ENCODE results near the gene ANAPC7. TPM values are rescaled to one million over a fixed set of nuclear protein-coding genes. Genes with fewer than 3 reads are reported as not detected.
"Not testable (repeated sequence)": the region's sequence is repeated elsewhere in the genome, so short reads cannot be mapped to it uniquely, and the experiment has no call there.

ANAPC7 gene
- total RNA-seq, 5 donors from 2014 or later (not counting 1 experiment from before 2014, with no cell fraction given), result 40.8 to 60.4 (median 57.6) TPM

DNA sequence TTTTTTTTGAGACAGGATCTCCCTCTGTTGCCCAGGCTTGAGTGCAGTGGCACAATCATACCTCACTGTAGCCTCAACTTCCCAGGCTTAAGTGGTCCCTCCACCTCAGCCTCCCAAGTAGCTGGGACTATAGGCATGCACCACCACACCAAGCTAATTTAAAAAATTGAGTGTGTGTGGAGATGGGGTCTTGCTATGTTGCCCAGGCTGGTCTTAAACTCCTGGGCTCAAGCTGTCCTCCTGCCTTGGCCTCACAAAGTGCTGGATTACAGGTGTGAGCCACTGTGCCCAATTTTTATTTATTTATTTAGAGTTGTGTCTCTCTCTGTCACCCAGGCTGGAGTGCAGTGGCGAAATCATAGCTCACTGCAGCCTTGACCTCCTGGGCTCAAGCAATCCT is 17.1 kb upstream of the ANAPC7 start:
- ATAC-seq (replicated peaks in 1 of 4); H3K27ac ChIP-seq (ENCODE audit: low read length); H3K36me3 ChIP-seq (ENCODE audit: control insufficient read depth in 2 of 2, extremely low read depth in 1 of 2, insufficient read depth in 1 of 2, low read length in 1 of 2); H3K27ac Mint-ChIP-seq; H3K27me3 Mint-ChIP-seq; DNase-seq; H3K9me3 ChIP-seq; H3K4me3 ChIP-seq (ENCODE audit: control insufficient read depth in 1 of 2, extremely low read depth in 1 of 2, low read length in 1 of 2); H3K4me3 Mint-ChIP-seq; H3K9me3 Mint-ChIP-seq; H3K4me1 Mint-ChIP-seq; H3K4me1 ChIP-seq (ENCODE audit: control insufficient read depth in 1 of 2, extremely low read depth in 1 of 2, insufficient read depth in 2 of 2, low read length in 2 of 2); H3K36me3 Mint-ChIP-seq: not testable (repeated sequence)
- CTCF ChIA-PET, result interaction anchor here (0.6 to 1.2 kb wide), 3 partner anchors 11 to 184 kb away, joined by 3 to 5 read pairs (median 4); no protein-coding TSS in a partner anchor
- WGBS (ENCODE audit: insufficient coverage), result no CpG with 5 or more reads among the region's 1 CpG
- peaks cover 0 to 11% of the 10 kb centered on the region in 2 experiments for H3K27me3 ChIP-seq (replicated peaks in 1 of 2; ENCODE audit: control insufficient read depth in 2 of 2, extremely low read depth in 1 of 2, insufficient read depth in 2 of 2, low read length in 1 of 2)
- POLR2A ChIA-PET, result interaction anchor here in 1 of 2 donors (0.5 kb wide), 1 partner anchor 121 kb away, joined by 8 read pairs; no protein-coding TSS in a partner anchor

DNA sequence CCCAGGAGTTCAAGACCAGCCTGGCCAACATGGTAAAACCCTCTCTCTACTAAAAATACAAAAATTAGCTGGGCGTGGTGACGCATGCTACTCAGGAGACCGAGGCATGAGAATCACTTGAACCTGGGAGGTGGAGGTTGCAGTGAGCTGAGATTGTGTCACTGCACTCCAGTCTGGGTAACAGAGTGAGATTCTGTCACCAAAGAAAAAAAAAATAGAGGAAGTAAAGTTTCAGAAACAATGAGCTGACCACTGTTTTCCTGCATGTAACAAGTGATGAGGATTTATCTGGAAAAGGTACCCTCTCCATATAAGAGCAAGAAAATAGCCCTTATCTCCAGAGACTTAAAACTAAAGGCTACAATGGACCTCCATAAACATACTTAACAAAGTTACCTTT is 13.6 kb upstream of the ANAPC7 start:
- H3K9me3 Mint-ChIP-seq; H3K9me3 ChIP-seq; H3K4me1 ChIP-seq (ENCODE audit: control insufficient read depth in 1 of 2, extremely low read depth in 1 of 2, insufficient read depth in 2 of 2, low read length in 2 of 2); H3K4me3 ChIP-seq (ENCODE audit: control insufficient read depth in 1 of 2, extremely low read depth in 1 of 2, low read length in 1 of 2); H3K36me3 Mint-ChIP-seq; H3K27ac ChIP-seq (ENCODE audit: low read length); H3K4me1 Mint-ChIP-seq; POLR2A ChIA-PET; H3K27ac Mint-ChIP-seq; H3K36me3 ChIP-seq (ENCODE audit: control insufficient read depth in 2 of 2, extremely low read depth in 1 of 2, insufficient read depth in 1 of 2, low read length in 1 of 2); ATAC-seq (replicated peaks in 1 of 4); H3K4me3 Mint-ChIP-seq; DNase-seq; H3K27me3 Mint-ChIP-seq: not testable (repeated sequence)
- peaks cover 0 to 11% of the 10 kb centered on the region in 2 experiments for H3K27me3 ChIP-seq (replicated peaks in 1 of 2; ENCODE audit: control insufficient read depth in 2 of 2, extremely low read depth in 1 of 2, insufficient read depth in 2 of 2, low read length in 1 of 2)
- CTCF ChIA-PET, result interaction anchor here (0.5 to 0.8 kb wide), 4 partner anchors 12 to 476 kb away, joined by 3 to 10 read pairs (median 4); no protein-coding TSS in a partner anchor
- WGBS (ENCODE audit: insufficient coverage), result no CpG with 5 or more reads among the region's 3 CpGs

DNA sequence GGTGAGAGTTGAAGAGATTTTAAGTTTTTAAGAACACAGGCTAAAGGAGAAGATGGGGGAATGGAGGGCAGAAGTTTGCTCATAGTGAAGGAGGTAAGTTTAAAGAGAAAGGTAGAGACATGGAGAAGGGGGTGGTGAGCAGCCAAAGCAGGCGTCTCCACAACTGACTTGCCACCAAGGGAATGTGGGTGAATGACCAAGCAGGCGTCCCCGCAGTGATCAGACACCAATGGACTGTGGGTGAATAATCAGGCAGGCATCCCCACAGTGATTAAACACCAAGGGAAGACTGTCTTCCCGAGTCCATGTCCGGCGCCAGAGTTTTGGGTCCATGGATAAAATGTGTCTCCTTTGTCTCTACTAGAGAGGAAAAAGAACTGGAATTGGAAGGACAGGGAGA is 6.6 kb upstream of the ANAPC7 start:
- POLR2A ChIA-PET; H3K36me3 Mint-ChIP-seq; ATAC-seq (replicated peaks in 1 of 4); H3K9me3 ChIP-seq; CTCF ChIA-PET; H3K27me3 ChIP-seq (replicated peaks in 1 of 2; ENCODE audit: control insufficient read depth in 2 of 2, extremely low read depth in 1 of 2, insufficient read depth in 2 of 2, low read length in 1 of 2); H3K27ac ChIP-seq (ENCODE audit: low read length); H3K36me3 ChIP-seq (ENCODE audit: control insufficient read depth in 2 of 2, extremely low read depth in 1 of 2, insufficient read depth in 1 of 2, low read length in 1 of 2); DNase-seq; H3K9me3 Mint-ChIP-seq; H3K27ac Mint-ChIP-seq; H3K4me3 ChIP-seq (ENCODE audit: control insufficient read depth in 1 of 2, extremely low read depth in 1 of 2, low read length in 1 of 2); H3K4me1 ChIP-seq (ENCODE audit: control insufficient read depth in 1 of 2, extremely low read depth in 1 of 2, insufficient read depth in 2 of 2, low read length in 2 of 2); H3K27me3 Mint-ChIP-seq; H3K4me3 Mint-ChIP-seq; H3K4me1 Mint-ChIP-seq: not testable (repeated sequence)
- 100% methylated on average over 3 of the region's 6 CpGs for WGBS (ENCODE audit: insufficient coverage)

DNA sequence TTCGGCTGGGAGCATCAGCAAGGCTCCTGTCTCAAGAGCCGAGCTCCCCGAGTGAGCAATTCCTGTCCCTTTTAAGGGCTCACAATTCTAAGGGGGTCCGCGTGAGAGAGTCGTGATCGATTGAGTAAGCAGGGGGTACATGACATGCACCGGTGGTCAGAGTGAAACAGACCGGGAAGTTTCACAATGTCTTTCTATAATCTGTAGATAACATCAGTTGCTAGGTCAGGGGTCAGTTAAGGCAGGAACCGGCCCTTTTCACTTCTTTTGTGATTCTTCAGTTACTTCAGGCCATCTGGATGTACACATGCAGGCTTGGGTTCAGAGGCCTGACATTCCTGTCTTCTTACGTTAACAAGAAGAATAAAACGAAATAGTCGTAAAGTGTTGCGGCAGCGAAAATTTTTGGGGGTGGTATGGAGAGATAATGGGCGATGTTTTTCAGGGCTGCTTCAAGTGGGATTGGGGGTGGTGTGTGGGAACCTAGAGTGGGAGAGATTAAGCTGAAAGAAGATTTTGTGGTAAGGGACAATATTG is 1.7 kb upstream of the ANAPC7 start:
- H3K27me3 ChIP-seq (replicated peaks in 1 of 2; ENCODE audit: control insufficient read depth in 2 of 2, extremely low read depth in 1 of 2, insufficient read depth in 2 of 2, low read length in 1 of 2); H3K36me3 Mint-ChIP-seq; H3K27me3 Mint-ChIP-seq; ATAC-seq (replicated peaks in 1 of 4); H3K4me3 Mint-ChIP-seq; H3K27ac Mint-ChIP-seq; H3K4me3 ChIP-seq (ENCODE audit: control insufficient read depth in 1 of 2, extremely low read depth in 1 of 2, low read length in 1 of 2); DNase-seq; H3K36me3 ChIP-seq (ENCODE audit: control insufficient read depth in 2 of 2, extremely low read depth in 1 of 2, insufficient read depth in 1 of 2, low read length in 1 of 2); H3K27ac ChIP-seq (ENCODE audit: low read length); H3K9me3 Mint-ChIP-seq; H3K9me3 ChIP-seq: not testable (repeated sequence)
- ChIA-PET POLR2A (interaction anchor here in 1 of 2 donors (0.6 kb wide), 1 partner anchor 189 kb away, joined by 3 read pairs; no protein-coding TSS in a partner anchor), CTCF (interaction anchor here in 1 of 2 donors (0.6 to 1.1 kb wide), 4 partner anchors 12 to 98 kb away, joined by 3 to 8 read pairs (median 4); no protein-coding TSS in a partner anchor)
- peaks cover 8 to 26% of the 10 kb centered on the region in 2 experiments for H3K4me1 ChIP-seq (ENCODE audit: control insufficient read depth in 1 of 2, extremely low read depth in 1 of 2, insufficient read depth in 2 of 2, low read length in 2 of 2)
- 96% methylated on average over 11 of the region's 16 CpGs for WGBS (ENCODE audit: insufficient coverage)
- H3K4me1 Mint-ChIP-seq, result peaks cover 29 to 38% (median 30%) of the 10 kb centered on the region in 3 donors

DNA sequence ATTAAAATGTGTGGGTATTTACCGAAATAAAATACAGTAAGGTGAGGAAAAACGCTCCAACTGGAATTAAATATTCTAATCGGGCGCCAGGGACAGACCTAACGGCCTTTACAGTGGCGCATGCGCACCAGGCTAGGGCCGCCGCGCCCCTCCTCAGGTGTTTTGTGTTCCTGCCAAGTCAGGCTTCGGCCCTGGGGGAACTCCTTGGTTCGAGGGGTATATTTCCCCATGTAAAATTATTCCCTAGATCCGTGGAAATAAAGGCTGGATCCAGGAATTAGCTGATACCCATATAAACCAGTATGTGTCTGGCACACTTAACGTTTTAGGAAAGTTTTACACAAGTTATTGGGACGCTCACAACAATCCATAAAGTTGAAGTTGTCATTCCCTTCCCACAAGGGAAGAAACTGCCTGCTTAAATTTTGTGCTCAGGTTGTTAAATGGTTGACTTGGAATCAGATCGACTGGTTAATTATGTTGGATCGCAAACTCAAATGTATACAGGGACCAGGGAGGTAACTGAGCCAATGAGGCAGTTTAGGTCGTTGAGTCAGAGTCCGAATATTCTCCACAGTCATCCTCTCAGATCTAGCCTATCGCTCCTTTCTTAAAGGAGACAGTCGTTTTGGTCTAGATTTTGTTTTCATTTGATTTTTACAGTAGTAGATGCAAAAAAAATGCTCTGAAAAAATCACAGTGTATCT is 621 bp upstream of the ANAPC7 start:
- CTCF ChIA-PET, result interaction anchor here (0.5 to 1.7 kb wide), 6 partner anchors 27 to 422 kb away, joined by 3 to 10 read pairs (median 4); no protein-coding TSS in a partner anchor
- POLR2A ChIA-PET, result interaction anchor here in 1 of 2 donors (0.6 kb wide), 1 partner anchor 190 kb away, joined by 3 read pairs; no protein-coding TSS in a partner anchor
- WGBS (ENCODE audit: insufficient coverage), result 10% methylated on average over 10 of the region's 21 CpGs

GRCh38 chr12:110382683-110383082 is 20.8 kb downstream of the ANAPC7 start:
- H3K4me1 Mint-ChIP-seq, result peaks cover 0 to 9% (median 0%) of the 10 kb centered on the region in 3 donors
- ChIA-PET POLR2A (no interaction called here), CTCF (interaction anchor here in 1 of 2 donors (0.6 kb wide), 1 partner anchor 24 kb away, joined by 8 read pairs; no protein-coding TSS in a partner anchor)
- no peaks in the 10 kb centered on the region for H3K4me1 ChIP-seq (ENCODE audit: control insufficient read depth in 1 of 2, extremely low read depth in 1 of 2, insufficient read depth in 2 of 2, low read length in 2 of 2)
- no peaks in the 10 kb centered on the region for H3K27me3 Mint-ChIP-seq
- no peaks in the 10 kb centered on the region for H3K27me3 ChIP-seq (replicated peaks in 1 of 2; ENCODE audit: control insufficient read depth in 2 of 2, extremely low read depth in 1 of 2, insufficient read depth in 2 of 2, low read length in 1 of 2)
- no CpG with 5 or more reads among the region's 4 CpGs for WGBS (ENCODE audit: insufficient coverage)
- H3K4me3 Mint-ChIP-seq, result no peak overlapping the region
- H3K27ac Mint-ChIP-seq, result peak overlapping the region; percentile 64 to 70
- no peaks in the 10 kb centered on the region for H3K9me3 Mint-ChIP-seq
- peaks cover 32 to 71% of the 10 kb centered on the region in 2 donors for H3K36me3 ChIP-seq (ENCODE audit: control insufficient read depth in 2 of 2, extremely low read depth in 1 of 2, insufficient read depth in 1 of 2, low read length in 1 of 2)
- H3K27ac ChIP-seq (ENCODE audit: low read length), result no peak overlapping the region
- H3K4me3 ChIP-seq (ENCODE audit: control insufficient read depth in 1 of 2, extremely low read depth in 1 of 2, low read length in 1 of 2), result no peak overlapping the region
- DNase-seq, result no peak
- peaks cover 52% of the 10 kb centered on the region for H3K36me3 Mint-ChIP-seq
- ATAC-seq (replicated peaks in 1 of 4), result peak in 1 of 4 experiments; percentile 24
- no peaks in the 10 kb centered on the region for H3K9me3 ChIP-seq

More for the DNA sequence above, 621 bp upstream of the ANAPC7 start:
- DNase-seq (peak; percentile 52 to 90 (median 70)), ATAC-seq (replicated peaks in 1 of 4) (peak; percentile 67 to 73 (median 70))
- H3K9me3 Mint-ChIP-seq, result no peaks in the 10 kb centered on the region
- H3K36me3 ChIP-seq (ENCODE audit: control insufficient read depth in 2 of 2, extremely low read depth in 1 of 2, insufficient read depth in 1 of 2, low read length in 1 of 2), result peaks cover 5 to 14% of the 10 kb centered on the region in 2 donors
- H3K4me3 ChIP-seq (ENCODE audit: control insufficient read depth in 1 of 2, extremely low read depth in 1 of 2, low read length in 1 of 2), result peak overlapping the region; percentile 81 to 94
- peaks cover 37 to 44% (median 39%) of the 10 kb centered on the region in 3 donors for H3K4me1 Mint-ChIP-seq
- H3K36me3 Mint-ChIP-seq, result peaks cover 11% of the 10 kb centered on the region
- H3K27me3 Mint-ChIP-seq, result no peaks in the 10 kb centered on the region
- peak overlapping the region; percentile 79 for H3K27ac ChIP-seq (ENCODE audit: low read length)
- peaks cover 8 to 26% of the 10 kb centered on the region in 2 experiments for H3K4me1 ChIP-seq (ENCODE audit: control insufficient read depth in 1 of 2, extremely low read depth in 1 of 2, insufficient read depth in 2 of 2, low read length in 2 of 2)
- no peaks in the 10 kb centered on the region for H3K9me3 ChIP-seq
- H3K4me3 Mint-ChIP-seq, result peak overlapping the region in 2 of 3 donors; percentile 98 to 99
- H3K27me3 ChIP-seq (replicated peaks in 1 of 2; ENCODE audit: control insufficient read depth in 2 of 2, extremely low read depth in 1 of 2, insufficient read depth in 2 of 2, low read length in 1 of 2), result no peaks in the 10 kb centered on the region
- H3K27ac Mint-ChIP-seq, result peak overlapping the region; percentile 99 to 100
